ENCODE data around the gene CYB561D2. TPM values are rescaled to one million over a fixed set of nuclear protein-coding genes. Genes with fewer than 3 reads are reported as not detected.
A peak's percentile ranks its signal among the peaks of the same experiment; 100 is the strongest.

CYB561D2 gene
- total and polyA plus RNA-seq, 11 donors, result 4.9 to 18.6 (median 7.8) TPM

GRCh38 chr3:50324351-50325112 is 26.1 kb upstream of the CYB561D2 start:
- DNase-seq (peak; percentile 70 to 87 (median 80)), ATAC-seq (peak; percentile 4 to 20 (median 8))
- Histone ChIP-seq H3K9me3 (no peaks in the 10 kb centered on the region), H3K4me3 (peak overlapping the region in 4 of 12 donors; percentile 4 to 10 (median 6)), H3K4me1 (peaks cover 5 to 72% (median 52%) of the 10 kb centered on the region in 12 donors), H3K36me3 (peaks cover 0 to 30% (median 23%) of the 10 kb centered on the region in 9 donors), H3K27me3 (no peaks in the 10 kb centered on the region), H3K27ac (peak overlapping the region; percentile 93 to 99 (median 98))
- 8 to 47% (median 32%) methylated on average over 3 to 4 of the region's 4 CpGs for WGBS, 4 donors
- intact Hi-C loops (cut with DNase I), result loop anchor here in 9 of 10 donors (1.0 to 10.0 kb wide), 9 partner anchors 32 to 132 kb away; partner anchors contain the start of genes GNAI2 (in 3 of the 9), LSMEM2 (in 2 of the 9), GNAT1 (in 1 of the 9) and IFRD2 (in 1 of the 9)
- peak; percentile 76 to 92 (median 86) for TF ChIP-seq CTCF (IDR thresholded peaks at IDR 0.05)
- TF ChIP-seq POLR2A (IDR thresholded peaks at IDR 0.05), result no peak

GRCh38 chr3:50325113-50325480 is 25.6 kb upstream of the CYB561D2 start:
- Histone ChIP-seq H3K27me3 (no peaks in the 10 kb centered on the region), H3K9me3 (no peaks in the 10 kb centered on the region), H3K4me1 (peaks cover 5 to 66% (median 47%) of the 10 kb centered on the region in 12 donors), H3K4me3 (no peak overlapping the region), H3K27ac (peak overlapping the region; percentile 9 to 99 (median 98)), H3K36me3 (peaks cover 0 to 30% (median 24%) of the 10 kb centered on the region in 9 donors)
- WGBS, 4 donors, result 63 to 91% (median 88%) methylated on average over 1 to 2 of the region's 2 CpGs
- no peak for ATAC-seq
- DNase-seq, result peak in 1 of 5 donors; percentile 10
- TF ChIP-seq CTCF (IDR thresholded peaks at IDR 0.05) (no peak), POLR2A (IDR thresholded peaks at IDR 0.05) (no peak)
- intact Hi-C loops (cut with DNase I), result loop anchor here in 5 of 10 donors (2.0 to 10.0 kb wide), 5 partner anchors 33 to 98 kb away; partner anchors contain the start of genes LSMEM2 (in 2 of the 5) and IFRD2 (in 1 of the 5)

- intact Hi-C loops (cut with DNase I), result loop anchor here in 5 of 10 donors (2.0 to 10.0 kb wide), 5 partner anchors 33 to 99 kb away; partner anchors contain the start of genes LSMEM2 (in 2 of the 5) and IFRD2 (in 1 of the 5)
- 82 to 90% (median 86%) methylated on average over 11 of the region's 11 CpGs for WGBS, 4 donors
- ATAC-seq, result no peak
- Histone ChIP-seq H3K36me3 (peaks cover 0 to 35% (median 29%) of the 10 kb centered on the region in 9 donors), H3K4me1 (peaks cover 5 to 61% (median 42%) of the 10 kb centered on the region in 12 donors), H3K27me3 (no peaks in the 10 kb centered on the region), H3K9me3 (no peaks in the 10 kb centered on the region), H3K4me3 (no peak overlapping the region), H3K27ac (peak overlapping the region in 11 of 12 donors; percentile 9 to 99 (median 98))
- TF ChIP-seq CTCF (IDR thresholded peaks at IDR 0.05) (no peak), POLR2A (IDR thresholded peaks at IDR 0.05) (no peak)
- peak in 3 of 5 donors; percentile 10 to 25 (median 23) for DNase-seq
Observed at GRCh38 chr3:50325497-50326181, 25.0 kb upstream of the CYB561D2 start.
